ENCODE measurements around the gene TMEM80. TPM values are rescaled to one million over a fixed set of nuclear protein-coding genes. Genes with fewer than 3 reads are reported as not detected.

Gene TMEM80
- total RNA-seq, 1 donor from 2014 or later = 22.9 TPM

DNA sequence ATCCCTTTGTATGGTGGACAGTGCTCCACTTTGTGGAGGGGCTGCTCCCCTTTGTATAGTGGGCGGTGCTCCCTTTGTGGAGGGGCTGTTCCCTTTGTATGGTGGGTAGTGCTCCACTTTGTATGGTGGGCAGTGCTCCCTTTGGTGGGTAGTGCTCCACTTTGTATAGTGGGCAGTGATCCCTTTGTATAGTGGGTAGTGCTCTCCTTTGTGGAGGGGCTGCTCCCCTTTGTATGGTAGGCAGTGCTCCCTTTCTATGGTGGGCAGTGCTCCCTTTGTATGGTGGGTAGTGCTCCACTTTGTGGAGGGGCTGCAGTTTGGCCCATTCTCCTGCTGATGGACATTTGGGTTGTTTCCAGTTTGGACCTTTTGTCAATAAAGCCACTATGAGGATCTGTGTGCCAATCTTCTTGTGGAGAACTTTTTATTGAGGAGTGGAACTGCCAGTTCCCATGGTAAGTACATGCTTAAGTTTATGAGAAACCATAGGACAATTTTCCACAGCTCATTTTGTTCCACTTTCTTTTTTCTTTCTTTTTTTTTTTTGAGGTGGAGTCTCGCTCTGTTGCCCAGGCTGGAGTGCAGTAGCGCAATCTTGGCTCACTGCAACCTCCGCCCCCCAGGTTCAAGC is 47.1 kb downstream of the TMEM80 start:
- no peak overlapping the region for H3K4me3 Mint-ChIP-seq (ENCODE audit: unreplicated experiment)
- peaks cover 2% of the 10 kb centered on the region for H3K27me3 Mint-ChIP-seq (ENCODE audit: unreplicated experiment)
- H3K36me3 Mint-ChIP-seq (ENCODE audit: low read depth, unreplicated experiment) = no peaks in the 10 kb centered on the region
- H3K4me1 Mint-ChIP-seq (ENCODE audit: unreplicated experiment) = no peaks in the 10 kb centered on the region
- no peak for DNase-seq (ENCODE audit: low spot score)
- H3K9me3 Mint-ChIP-seq (ENCODE audit: unreplicated experiment) = no peaks in the 10 kb centered on the region
- H3K27ac Mint-ChIP-seq (ENCODE audit: unreplicated experiment) = no peak overlapping the region
- TF ChIP-seq, protein P1, sequence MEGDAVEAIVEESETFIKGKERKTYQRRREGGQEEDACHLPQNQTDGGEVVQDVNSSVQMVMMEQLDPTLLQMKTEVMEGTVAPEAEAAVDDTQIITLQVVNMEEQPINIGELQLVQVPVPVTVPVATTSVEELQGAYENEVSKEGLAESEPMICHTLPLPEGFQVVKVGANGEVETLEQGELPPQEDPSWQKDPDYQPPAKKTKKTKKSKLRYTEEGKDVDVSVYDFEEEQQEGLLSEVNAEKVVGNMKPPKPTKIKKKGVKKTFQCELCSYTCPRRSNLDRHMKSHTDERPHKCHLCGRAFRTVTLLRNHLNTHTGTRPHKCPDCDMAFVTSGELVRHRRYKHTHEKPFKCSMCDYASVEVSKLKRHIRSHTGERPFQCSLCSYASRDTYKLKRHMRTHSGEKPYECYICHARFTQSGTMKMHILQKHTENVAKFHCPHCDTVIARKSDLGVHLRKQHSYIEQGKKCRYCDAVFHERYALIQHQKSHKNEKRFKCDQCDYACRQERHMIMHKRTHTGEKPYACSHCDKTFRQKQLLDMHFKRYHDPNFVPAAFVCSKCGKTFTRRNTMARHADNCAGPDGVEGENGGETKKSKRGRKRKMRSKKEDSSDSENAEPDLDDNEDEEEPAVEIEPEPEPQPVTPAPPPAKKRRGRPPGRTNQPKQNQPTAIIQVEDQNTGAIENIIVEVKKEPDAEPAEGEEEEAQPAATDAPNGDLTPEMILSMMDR (IDR thresholded peaks at IDR 0.05; ENCODE audit: unreplicated experiment) = no peak

DNA sequence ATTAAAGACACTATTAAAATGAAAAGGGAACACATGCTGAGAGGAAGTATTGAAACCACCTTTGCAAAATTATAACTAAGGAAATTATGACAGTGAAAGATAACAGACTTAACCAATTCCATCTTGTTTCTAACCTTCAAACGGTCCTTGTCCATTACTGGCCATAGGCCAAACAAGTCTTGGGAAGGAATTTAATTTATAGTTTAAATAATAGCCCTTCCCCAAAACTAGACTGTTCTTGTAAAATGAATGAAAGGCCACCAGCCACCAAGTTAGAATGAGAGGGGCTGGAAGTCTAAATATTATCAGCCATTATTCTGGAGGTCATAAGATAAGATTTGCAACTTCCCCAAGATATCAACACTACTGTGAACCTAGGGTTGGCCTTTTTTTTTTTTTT is 49.8 kb downstream of the TMEM80 start:
- Mint-ChIP-seq H3K4me3 (ENCODE audit: unreplicated experiment) (no peak overlapping the region), H3K27ac (ENCODE audit: unreplicated experiment) (no peak overlapping the region), H3K4me1 (ENCODE audit: unreplicated experiment) (peaks cover 5% of the 10 kb centered on the region), H3K27me3 (ENCODE audit: unreplicated experiment) (peaks cover 4% of the 10 kb centered on the region), H3K9me3 (ENCODE audit: unreplicated experiment) (no peaks in the 10 kb centered on the region), H3K36me3 (ENCODE audit: low read depth, unreplicated experiment) (no peaks in the 10 kb centered on the region)
- no peak for DNase-seq (ENCODE audit: low spot score)
- TF ChIP-seq, protein P1 (IDR thresholded peaks at IDR 0.05; ENCODE audit: unreplicated experiment) = no peak

DNA sequence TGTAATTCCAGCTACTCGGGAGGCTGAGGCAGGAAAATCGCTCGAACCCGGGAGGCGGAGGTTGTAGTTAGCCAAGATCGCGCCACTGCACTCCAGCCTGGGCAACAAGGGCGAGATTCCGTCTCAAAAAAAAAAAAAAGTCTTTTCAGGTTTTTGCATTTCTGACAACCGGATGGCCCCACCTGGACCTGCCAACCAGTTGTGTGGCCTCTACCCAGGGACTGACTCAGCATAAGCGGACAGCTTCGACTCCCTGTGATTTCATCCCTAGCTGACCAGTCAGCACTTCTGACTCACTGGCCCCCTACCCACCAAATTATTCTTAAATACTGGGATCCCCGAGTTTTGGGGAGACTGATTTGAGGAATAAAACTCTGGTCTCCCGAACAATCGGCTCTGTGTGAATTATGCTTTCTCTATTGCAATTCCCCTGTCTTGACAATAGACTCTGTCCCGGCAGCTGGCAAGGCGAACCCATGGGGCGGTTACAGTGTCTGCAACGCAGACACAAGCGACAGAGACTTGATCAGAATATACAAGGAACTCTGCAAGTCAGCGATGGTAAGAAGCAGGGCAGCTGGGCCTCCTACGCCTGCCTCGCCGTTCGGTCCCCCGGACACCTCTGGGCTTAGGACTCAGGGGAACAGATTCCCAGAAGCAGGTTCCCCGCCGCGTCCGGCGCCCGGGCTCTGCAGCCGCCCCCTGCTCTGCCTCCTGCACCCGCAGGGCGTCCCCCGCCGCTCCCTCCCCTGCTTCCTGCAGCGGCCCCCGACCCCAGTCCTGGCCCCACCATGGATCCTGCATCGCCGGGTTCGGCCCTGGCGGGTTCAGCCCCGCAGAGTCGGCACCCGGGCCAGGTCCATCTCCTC is 50.9 kb downstream of the TMEM80 start:
- Mint-ChIP-seq H3K9me3 (ENCODE audit: unreplicated experiment) (no peaks in the 10 kb centered on the region), H3K36me3 (ENCODE audit: low read depth, unreplicated experiment) (no peaks in the 10 kb centered on the region), H3K4me3 (ENCODE audit: unreplicated experiment) (peak overlapping the region; percentile 89), H3K4me1 (ENCODE audit: unreplicated experiment) (peaks cover 5% of the 10 kb centered on the region), H3K27me3 (ENCODE audit: unreplicated experiment) (peaks cover 4% of the 10 kb centered on the region), H3K27ac (ENCODE audit: unreplicated experiment) (no peak overlapping the region)
- TF ChIP-seq, protein P1 (IDR thresholded peaks at IDR 0.05; ENCODE audit: unreplicated experiment) = no peak
- DNase-seq (ENCODE audit: low spot score) = no peak

DNA sequence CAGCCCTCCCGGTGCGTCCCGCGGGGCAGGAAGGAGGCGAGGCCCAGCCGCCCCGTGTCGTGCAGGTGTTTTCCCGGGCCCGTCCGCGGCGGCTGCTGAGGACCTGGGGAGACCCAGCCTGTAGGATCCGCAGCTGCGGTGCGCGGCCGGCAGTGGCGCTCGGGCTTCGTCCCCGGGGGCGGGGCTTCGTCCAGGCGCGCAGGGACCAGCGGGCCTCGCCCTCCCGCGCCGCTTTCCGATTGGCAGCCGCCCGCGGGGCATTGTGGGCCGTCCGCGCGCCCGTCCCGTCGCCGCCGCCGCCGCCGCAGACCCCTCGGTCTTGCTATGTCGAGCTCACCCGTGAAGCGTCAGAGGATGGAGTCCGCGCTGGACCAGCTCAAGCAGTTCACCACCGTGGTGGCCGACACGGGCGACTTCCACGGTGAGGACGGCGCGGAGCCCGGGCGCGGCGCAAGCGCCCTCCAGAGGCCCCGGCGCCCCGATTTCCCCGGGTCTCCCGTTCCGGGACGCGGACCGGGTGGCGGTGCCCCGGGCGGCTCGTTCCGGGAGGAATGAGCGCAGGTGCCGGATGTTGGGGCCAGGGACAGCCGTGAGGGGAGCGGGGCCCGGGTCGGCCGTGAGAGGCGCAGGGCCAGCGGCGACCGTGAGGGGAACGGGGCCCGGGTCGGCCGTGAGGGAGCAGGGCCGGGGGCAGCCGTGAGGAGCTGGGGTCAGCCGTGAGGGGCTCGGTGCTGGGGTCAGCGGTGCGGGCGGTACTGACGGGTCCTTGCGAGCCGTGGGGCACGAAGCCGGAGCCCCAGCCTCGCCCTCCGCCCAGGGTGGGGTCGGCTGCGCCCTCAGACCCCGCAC is 51.8 kb downstream of the TMEM80 start, which contains the start of gene TALDO1:
Gene TALDO1 (plus strand): TSS at position 307 of the 849 bp plus-strand sequence. CDS start 18 bp downstream, at position 325.
- peak within 1 kb of the TSS; percentile 89 for H3K4me3 Mint-ChIP-seq (ENCODE audit: unreplicated experiment)
- no peaks in the 10 kb centered on the region for H3K9me3 Mint-ChIP-seq (ENCODE audit: unreplicated experiment)
- no peaks in the 10 kb centered on the region for H3K36me3 Mint-ChIP-seq (ENCODE audit: low read depth, unreplicated experiment)
- H3K27me3 Mint-ChIP-seq (ENCODE audit: unreplicated experiment) = peaks cover 4% of the 10 kb centered on the region
- DNase-seq (ENCODE audit: low spot score) = peak; percentile 94
- TF ChIP-seq, protein P1 (IDR thresholded peaks at IDR 0.05; ENCODE audit: unreplicated experiment) = no peak
- no peak within 1 kb of the TSS for H3K27ac Mint-ChIP-seq (ENCODE audit: unreplicated experiment)
- peaks cover 5% of the 10 kb centered on the region for H3K4me1 Mint-ChIP-seq (ENCODE audit: unreplicated experiment)

All from endothelial cell (in vitro differentiated cells).